SH-SY5Y (cell line): ENCODE measurements around the gene TMEM147.

Experiments used
- GATA2 ChIP-seq: IDR thresholded peaks from 2 replicates; pipeline ENCODE4 v1.6.1; 2011; ENCODE audit warnings: mild to moderate bottlenecking, low read depth, low read length
- GATA3 ChIP-seq: IDR thresholded peaks from 2 replicates; pipeline ENCODE4 v1.6.1; 2011; ENCODE audit warnings: low read depth, mild to moderate bottlenecking, low read length, moderate library complexity

GRCh38 chr19:35558400-35559280 is 13.2 kb downstream of the TMEM147 start:
- TF ChIP-seq GATA2 (no peak), GATA3 (no peak)
